Measurements from ENCODE around the gene EIF2AK2. TPM values are rescaled to one million over a fixed set of nuclear protein-coding genes. Genes with fewer than 3 reads are reported as not detected.

Gene EIF2AK2
- total and polyA plus RNA-seq, 2 experiments from 2014 or later = 33.8 to 35.5 TPM

- TF ChIP-seq ZNF462 (CRISPR knock-in tag; IDR thresholded peaks at IDR 0.05) (no peak), CREB1 (CRISPR knock-in tag; IDR thresholded peaks at IDR 0.05; ENCODE audit: low read depth) (no peak), EZH2 (IDR thresholded peaks at IDR 0.05; ENCODE audit: low read depth, unreplicated experiment) (no peak)
Measured at GRCh38 chr2:37085731-37086147, 71.0 kb downstream of the EIF2AK2 start (continued).

GRCh38 chr2:37084797-37085196, 72.0 kb downstream of the EIF2AK2 start:
- Histone ChIP-seq H3K4me2 (peak overlapping the region; percentile 80), H2AFZ (peak overlapping the region; percentile 80; the same call in 1 of the 2 replicates), H3K9me2 (ENCODE audit: insufficient read depth) (no peaks in the 10 kb centered on the region), H3K4me1 (ENCODE audit: insufficient read depth) (peaks cover 9% of the 10 kb centered on the region), H3K36me3 (ENCODE audit: insufficient read depth) (no peaks in the 10 kb centered on the region), H3F3A (replicated peaks; ENCODE audit: low read depth) (no peaks in the 10 kb centered on the region), H3K27ac (ENCODE audit: low read depth) (no peak overlapping the region), H4K20me1 (replicated peaks; ENCODE audit: insufficient read depth) (no peaks in the 10 kb centered on the region), H3K4me3 (peak overlapping the region; percentile 64), H3K79me2 (replicated peaks; ENCODE audit: insufficient read depth) (peaks cover 9% of the 10 kb centered on the region; the same call in 1 of the 2 replicates), H3K27me3 (ENCODE audit: insufficient read depth) (no peaks in the 10 kb centered on the region)
- Mint-ChIP-seq H3K9me3 (no peaks in the 10 kb centered on the region), H3K27me3 (ENCODE audit: insufficient read depth, low read depth, poor library complexity) (peaks cover 2% of the 10 kb centered on the region), H3K4me3 (no peak overlapping the region), H3K4me1 (no peaks in the 10 kb centered on the region; the same call in none of the 3 replicates), H3K36me3 (ENCODE audit: low read depth) (no peaks in the 10 kb centered on the region; the same call in 1 of the 3 replicates), H3K27ac (no peak overlapping the region)
- ATAC-seq (no peak), DNase-seq (ENCODE audit: low spot score) (no peak)
- TF ChIP-seq ETS1 (IDR thresholded peaks at IDR 0.05) (no peak), JUNB (IDR thresholded peaks at IDR 0.05; ENCODE audit: unreplicated experiment) (no peak), ZNF331 (CRISPR knock-in tag; IDR thresholded peaks at IDR 0.05; ENCODE audit: low read depth) (no peak), EZH2phosphoT487 (IDR thresholded peaks at IDR 0.05; ENCODE audit: unreplicated experiment) (no peak), STAT1 (IDR thresholded peaks at IDR 0.05; ENCODE audit: unreplicated experiment) (no peak), POLR2AphosphoS5 (IDR thresholded peaks at IDR 0.05; ENCODE audit: low read depth) (no peak), NANOG (IDR thresholded peaks at IDR 0.05; ENCODE audit: borderline replicate concordance) (no peak), ZNF462 (CRISPR knock-in tag; IDR thresholded peaks at IDR 0.05) (no peak)
